T47D (cell line): ENCODE results near the gene KRT80.

Experiments used
- DNase-seq, 2 experiments: peaks; one replicate each; pipeline versions ENCODE4 v3.0.0 to v3.0.0-alpha.2; 2011 to 2012; ENCODE audit warnings: low read depth in 1 of 2, low spot score in 1 of 2
- JUND ChIP-seq: IDR thresholded peaks from 2 replicates; pipeline ENCODE4 v1.6.1; 2012; ENCODE audit warnings: low read depth
- in situ Hi-C: cut with HindIII; loops from 2 replicates; pipeline ENCODE4 v1.10.0; 2016; ENCODE audit warnings: low sequenced_read_pairs, low pct_unique_long_range_greater_than_20kb

The KRT80 gene

GRCh38 chr12:52155048-52155868 lies 36.6 kb downstream of the KRT80 start:
- no peak for TF ChIP-seq JUND
- DNase-seq: no peak
- in situ Hi-C loops: no loop called here

GRCh38 chr12:52152905-52153317 lies 38.9 kb downstream of the KRT80 start:
- DNase-seq: no peak
- no peak for TF ChIP-seq JUND
- in situ Hi-C loops: no loop called here

GRCh38 chr12:52151837-52152783 lies 39.7 kb downstream of the KRT80 start:
- peak; percentile 79 to 87 for DNase-seq
- in situ Hi-C loops: no loop called here

DNA sequence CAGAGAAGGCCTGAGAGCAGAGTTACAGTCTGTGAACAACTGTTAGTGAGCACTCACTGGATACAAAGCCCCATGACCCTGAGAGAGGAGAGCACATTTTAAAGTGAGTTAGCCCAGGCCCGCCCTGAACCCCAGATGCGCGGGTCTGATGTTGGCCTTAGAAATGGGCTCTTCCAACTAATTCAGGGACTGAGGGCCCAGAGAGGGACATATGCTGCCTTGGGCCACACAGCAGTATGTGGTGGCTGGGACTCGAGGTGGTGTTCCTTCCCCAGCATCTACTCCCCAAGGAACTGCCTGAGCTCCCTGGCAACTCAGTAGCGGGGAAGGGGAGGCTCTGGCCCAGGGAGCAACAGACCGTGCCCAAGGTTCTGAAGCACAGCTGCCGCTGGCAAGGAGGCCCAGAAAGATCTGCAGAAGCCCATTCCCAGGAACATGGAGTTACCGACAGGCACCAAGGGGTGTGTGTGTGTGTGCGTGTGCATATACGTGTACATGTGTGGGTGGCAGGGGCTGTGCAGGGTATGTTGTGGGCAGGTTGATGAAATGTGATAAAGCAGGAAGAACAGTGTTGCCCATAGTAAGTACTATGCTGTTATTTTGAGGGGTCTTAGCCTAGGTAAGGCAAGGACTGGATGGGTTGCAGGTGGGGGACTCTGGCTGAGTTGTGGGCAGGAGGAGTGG lies 40.5 kb downstream of the KRT80 start:
- no peak for TF ChIP-seq JUND

More at GRCh38 chr12:52151837-52152783, 39.7 kb downstream of the KRT80 start:
- no peak for TF ChIP-seq JUND

GRCh38 chr12:52149651-52150241 lies 42.1 kb downstream of the KRT80 start:
- DNase-seq: no peak
- no peak for TF ChIP-seq JUND
- in situ Hi-C loops: no loop called here

More for the DNA sequence above, 40.5 kb downstream of the KRT80 start:
- no peak for DNase-seq
- in situ Hi-C loops: no loop called here

DNA sequence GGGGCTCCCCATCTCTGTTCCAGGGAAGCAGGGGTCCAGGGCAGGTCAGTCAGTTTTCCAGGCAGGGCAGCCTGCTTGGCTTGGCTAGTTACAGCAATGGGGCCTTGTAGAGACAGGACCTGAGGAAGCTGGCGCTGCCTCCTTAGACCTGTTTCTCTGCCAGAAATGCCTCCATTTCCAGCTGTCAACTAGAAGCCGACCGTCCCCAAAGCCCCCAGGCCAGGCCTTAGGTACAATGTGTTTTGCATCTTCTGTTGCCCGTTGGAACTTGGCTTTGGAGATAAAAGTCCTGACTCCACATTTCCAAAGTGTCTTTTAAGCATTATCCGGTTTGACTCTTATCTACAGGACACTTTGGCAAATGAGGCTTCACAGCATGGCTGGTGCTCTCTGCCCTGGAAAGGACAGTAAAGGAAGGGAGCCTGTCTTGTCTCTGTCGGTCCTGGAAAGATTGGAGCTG lies 42.6 kb downstream of the KRT80 start:
- TF ChIP-seq JUND: no peak
- in situ Hi-C loops: no loop called here

DNA sequence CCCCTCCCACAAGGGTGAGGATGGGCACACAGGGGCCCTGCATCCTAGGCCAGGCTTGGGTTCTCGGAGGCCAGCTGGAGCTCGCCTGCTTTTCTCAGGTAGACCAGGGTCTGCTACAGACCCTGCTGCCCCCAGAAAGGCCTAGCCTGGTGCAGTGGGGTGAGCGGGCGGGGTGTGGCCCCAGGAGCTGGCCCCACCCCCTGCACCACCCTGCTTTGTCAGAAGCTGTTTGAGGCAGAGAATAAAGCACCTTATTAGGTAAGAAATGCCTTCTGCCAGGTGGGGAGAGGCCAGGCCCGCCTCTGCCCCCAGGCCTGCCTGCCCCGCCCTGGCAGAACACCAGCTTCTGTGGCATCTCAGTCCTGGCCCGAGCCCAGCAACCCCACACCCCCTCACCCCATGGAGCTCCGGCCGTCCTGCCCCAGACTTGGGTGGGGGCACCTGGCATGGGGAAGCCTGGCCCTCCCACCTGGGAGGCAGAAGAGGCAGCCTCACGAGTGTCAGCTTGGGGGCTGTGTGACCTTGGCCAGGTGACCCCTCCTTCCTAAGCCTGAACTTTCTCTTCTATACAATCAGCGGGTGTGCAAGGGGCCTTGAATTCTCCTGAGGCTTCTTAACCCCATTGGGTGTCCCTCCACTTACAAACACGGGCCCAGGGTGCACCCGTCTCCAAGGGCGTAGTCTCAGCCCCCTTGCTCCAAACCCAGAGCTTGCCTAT lies 43.2 kb downstream of the KRT80 start:
- in situ Hi-C loops: no loop called here
- peak; percentile 80 to 91 for DNase-seq
- no peak for TF ChIP-seq JUND

More for the DNA sequence above, 42.6 kb downstream of the KRT80 start:
- DNase-seq: no peak

DNA sequence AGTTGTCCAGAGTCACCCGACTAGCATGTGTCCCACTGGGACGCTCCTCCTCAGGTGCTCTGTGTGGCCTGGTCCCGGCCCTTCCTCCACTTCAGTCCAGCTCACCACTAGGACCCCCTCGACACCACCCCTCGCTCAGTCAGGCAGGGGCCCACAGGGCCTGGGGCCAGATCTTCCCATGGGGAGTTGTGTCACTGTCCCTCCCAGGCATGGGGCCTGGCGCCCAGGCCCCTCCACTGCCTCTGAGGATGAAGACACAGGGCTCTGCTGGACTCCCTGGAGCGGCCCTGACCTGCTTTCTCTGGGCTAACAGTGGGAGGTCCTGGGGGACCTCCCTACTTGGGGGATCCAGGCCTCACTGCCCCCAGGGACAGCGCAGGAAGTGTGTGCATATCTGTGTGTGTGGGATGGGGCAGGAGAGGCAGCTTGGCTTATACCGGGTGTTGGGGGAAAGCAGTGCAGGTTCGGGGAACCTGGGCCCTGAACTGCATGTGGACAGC lies 43.8 kb downstream of the KRT80 start:
- in situ Hi-C loops: no loop called here
- DNase-seq: no peak
- no peak for TF ChIP-seq JUND

GRCh38 chr12:52147367-52147963 lies 44.3 kb downstream of the KRT80 start:
- in situ Hi-C loops: no loop called here
- DNase-seq: peak; percentile 73 to 87
- TF ChIP-seq JUND: no peak

- no peak for DNase-seq
- no peak for TF ChIP-seq JUND
- in situ Hi-C loops: no loop called here
Observed at GRCh38 chr12:52146822-52147366, 44.9 kb downstream of the KRT80 start.
